ENCODE measurements around the gene TAF9.

TAF9 gene

DNA sequence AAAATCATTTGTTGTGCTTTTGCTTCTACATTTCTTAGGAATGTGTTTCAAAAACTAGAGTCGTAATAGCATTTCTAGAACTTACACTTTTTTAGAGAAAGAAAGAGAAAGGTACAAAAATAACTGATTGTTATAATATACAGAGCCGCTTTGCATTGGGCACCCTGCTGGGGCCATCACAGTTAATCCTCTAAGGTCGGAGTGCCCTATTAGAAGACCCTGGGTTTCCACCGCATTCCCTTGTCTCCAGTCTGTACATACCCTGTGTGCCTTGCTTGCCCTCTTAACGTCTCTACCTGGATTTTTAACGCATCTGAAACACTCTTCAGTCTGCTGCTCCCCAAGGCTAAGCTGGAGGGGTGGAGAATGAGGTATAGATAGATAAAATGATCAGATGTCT is 46.9 kb upstream of the TAF9 start:
- Histone ChIP-seq H3K9ac (ENCODE audit: low read depth, low read length, poor library complexity, severe bottlenecking) (no peak overlapping the region), H3K4me3 (ENCODE audit: low read length, poor library complexity, severe bottlenecking) (no peak overlapping the region), H3K4me1 (ENCODE audit: insufficient read depth, low read length, poor library complexity, severe bottlenecking) (no peaks in the 10 kb centered on the region), H3K4me2 (ENCODE audit: low read depth, low read length, poor library complexity, severe bottlenecking) (no peak overlapping the region), H3K9me2 (replicated peaks; ENCODE audit: low read depth, low read length) (no peaks in the 10 kb centered on the region), H2AFZ (ENCODE audit: low read length) (no peak overlapping the region), H3F3A (ENCODE audit: low read depth) (no peaks in the 10 kb centered on the region), H3K9me3 (ENCODE audit: insufficient read depth, low read depth, low read length) (no peaks in the 10 kb centered on the region), H3K79me2 (ENCODE audit: insufficient read depth, low read length) (no peaks in the 10 kb centered on the region), H3K27me3 (ENCODE audit: insufficient read depth, low read length, poor library complexity, severe bottlenecking) (no peaks in the 10 kb centered on the region), H4K20me1 (ENCODE audit: insufficient read depth, low read length, poor library complexity, severe bottlenecking) (no peaks in the 10 kb centered on the region), H3K36me3 (ENCODE audit: insufficient read depth, low read length) (peaks cover 26% of the 10 kb centered on the region; the same call in 1 of the 2 replicates)
- TF ChIP-seq, protein P1, sequence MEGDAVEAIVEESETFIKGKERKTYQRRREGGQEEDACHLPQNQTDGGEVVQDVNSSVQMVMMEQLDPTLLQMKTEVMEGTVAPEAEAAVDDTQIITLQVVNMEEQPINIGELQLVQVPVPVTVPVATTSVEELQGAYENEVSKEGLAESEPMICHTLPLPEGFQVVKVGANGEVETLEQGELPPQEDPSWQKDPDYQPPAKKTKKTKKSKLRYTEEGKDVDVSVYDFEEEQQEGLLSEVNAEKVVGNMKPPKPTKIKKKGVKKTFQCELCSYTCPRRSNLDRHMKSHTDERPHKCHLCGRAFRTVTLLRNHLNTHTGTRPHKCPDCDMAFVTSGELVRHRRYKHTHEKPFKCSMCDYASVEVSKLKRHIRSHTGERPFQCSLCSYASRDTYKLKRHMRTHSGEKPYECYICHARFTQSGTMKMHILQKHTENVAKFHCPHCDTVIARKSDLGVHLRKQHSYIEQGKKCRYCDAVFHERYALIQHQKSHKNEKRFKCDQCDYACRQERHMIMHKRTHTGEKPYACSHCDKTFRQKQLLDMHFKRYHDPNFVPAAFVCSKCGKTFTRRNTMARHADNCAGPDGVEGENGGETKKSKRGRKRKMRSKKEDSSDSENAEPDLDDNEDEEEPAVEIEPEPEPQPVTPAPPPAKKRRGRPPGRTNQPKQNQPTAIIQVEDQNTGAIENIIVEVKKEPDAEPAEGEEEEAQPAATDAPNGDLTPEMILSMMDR (conservative IDR thresholded peaks at IDR 0.05; ENCODE audit: low read length): no peak
- TF ChIP-seq EZH2phosphoT487 (IDR thresholded peaks at IDR 0.05; ENCODE audit: borderline replicate concordance): no peak

DNA sequence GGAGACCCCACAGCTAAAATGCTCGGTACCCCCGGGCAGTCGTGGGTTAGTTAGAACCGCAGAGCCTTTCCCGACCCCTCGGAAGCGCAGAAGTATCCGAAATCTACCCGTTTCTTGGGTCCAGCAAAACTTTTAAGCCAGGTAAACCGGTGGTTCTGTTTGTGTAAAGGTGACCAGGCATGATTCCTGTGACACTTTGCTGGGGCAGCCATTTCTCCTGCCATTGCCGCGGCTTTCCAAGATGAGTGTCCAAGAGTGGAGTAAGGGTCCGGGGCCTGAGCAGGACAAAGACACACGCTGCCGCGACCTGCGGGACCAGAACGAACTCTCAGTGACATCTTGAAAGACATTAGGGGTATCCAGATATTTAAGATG is 46.3 kb upstream of the TAF9 start:
- Histone ChIP-seq H3K4me2 (ENCODE audit: low read depth, low read length, poor library complexity, severe bottlenecking) (no peak overlapping the region), H3K36me3 (ENCODE audit: insufficient read depth, low read length) (peaks cover 27% of the 10 kb centered on the region; the same call in 1 of the 2 replicates), H3K4me3 (ENCODE audit: low read length, poor library complexity, severe bottlenecking) (no peak overlapping the region), H2AFZ (ENCODE audit: low read length) (no peak overlapping the region), H4K20me1 (ENCODE audit: insufficient read depth, low read length, poor library complexity, severe bottlenecking) (no peaks in the 10 kb centered on the region), H3K9ac (ENCODE audit: low read depth, low read length, poor library complexity, severe bottlenecking) (no peak overlapping the region), H3K4me1 (ENCODE audit: insufficient read depth, low read length, poor library complexity, severe bottlenecking) (no peaks in the 10 kb centered on the region), H3K79me2 (ENCODE audit: insufficient read depth, low read length) (no peaks in the 10 kb centered on the region), H3K9me3 (ENCODE audit: insufficient read depth, low read depth, low read length) (no peaks in the 10 kb centered on the region), H3F3A (ENCODE audit: low read depth) (no peaks in the 10 kb centered on the region), H3K9me2 (replicated peaks; ENCODE audit: low read depth, low read length) (no peaks in the 10 kb centered on the region), H3K27me3 (ENCODE audit: insufficient read depth, low read length, poor library complexity, severe bottlenecking) (no peaks in the 10 kb centered on the region)
- TF ChIP-seq, protein P1 (conservative IDR thresholded peaks at IDR 0.05; ENCODE audit: low read length): no peak
- TF ChIP-seq EZH2phosphoT487 (IDR thresholded peaks at IDR 0.05; ENCODE audit: borderline replicate concordance): no peak

DNA sequence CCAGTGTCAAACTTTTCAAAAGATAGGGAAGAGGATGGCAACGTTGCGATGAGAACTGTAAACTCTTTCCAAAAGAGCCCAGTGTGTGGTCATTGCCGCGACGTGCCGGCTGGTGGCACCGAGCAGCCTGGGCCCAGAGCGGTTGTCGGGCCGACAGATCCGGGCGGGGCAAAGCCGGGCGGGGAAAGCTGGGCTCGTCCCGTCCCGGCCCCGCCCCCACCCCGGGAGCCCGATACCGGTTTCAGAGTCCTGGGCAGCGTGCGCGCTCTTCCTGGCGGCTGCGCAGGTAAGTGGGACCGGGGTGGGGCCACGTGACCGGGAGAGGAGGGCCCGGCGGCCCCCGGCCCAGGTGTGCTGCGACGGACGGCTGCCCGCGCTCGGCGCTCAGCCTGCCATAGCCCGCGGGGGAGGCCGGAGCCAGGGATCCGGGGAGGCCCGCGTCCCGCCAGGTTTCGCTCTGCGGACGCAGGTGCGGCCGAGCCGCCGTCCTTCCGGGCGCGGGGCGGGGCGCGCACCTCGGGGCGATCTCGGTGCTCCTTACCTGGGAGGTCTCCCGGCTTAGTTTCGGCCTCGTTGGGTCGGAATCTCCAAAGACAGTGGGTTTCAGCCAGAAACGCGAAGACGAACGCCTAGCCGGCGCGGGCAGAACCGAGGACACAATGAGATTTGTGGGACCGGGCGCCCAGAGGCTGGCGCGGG is 45.7 kb upstream of the TAF9 start, which contains the start of gene MARVELD2:
MARVELD2 (plus strand) TSS at position 232 of the 699 bp plus-strand sequence. CDS start 4,270 bp downstream, outside the sequence.
- no peak within 1 kb of the TSS for H2AFZ ChIP-seq (ENCODE audit: low read length)

More for the DNA sequence above, 45.7 kb upstream of the TAF9 start, which contains the start of gene MARVELD2:
- no peaks in the 10 kb centered on the region for H3K9me3 ChIP-seq (ENCODE audit: insufficient read depth, low read depth, low read length)
- no peak within 1 kb of the TSS for H3K4me2 ChIP-seq (ENCODE audit: low read depth, low read length, poor library complexity, severe bottlenecking)
- no peaks in the 10 kb centered on the region for H4K20me1 ChIP-seq (ENCODE audit: insufficient read depth, low read length, poor library complexity, severe bottlenecking)
- no peaks in the 10 kb centered on the region for H3F3A ChIP-seq (ENCODE audit: low read depth)
- H3K4me3 ChIP-seq (ENCODE audit: low read length, poor library complexity, severe bottlenecking): no peak within 1 kb of the TSS
- H3K79me2 ChIP-seq (ENCODE audit: insufficient read depth, low read length): no peaks in the 10 kb centered on the region
- H3K4me1 ChIP-seq (ENCODE audit: insufficient read depth, low read length, poor library complexity, severe bottlenecking): no peaks in the 10 kb centered on the region
- no peak within 1 kb of the TSS for H3K9ac ChIP-seq (ENCODE audit: low read depth, low read length, poor library complexity, severe bottlenecking)
- no peaks in the 10 kb centered on the region for H3K27me3 ChIP-seq (ENCODE audit: insufficient read depth, low read length, poor library complexity, severe bottlenecking)
- TF ChIP-seq, protein P1 (conservative IDR thresholded peaks at IDR 0.05; ENCODE audit: low read length): no peak
- no peak for TF ChIP-seq EZH2phosphoT487 (IDR thresholded peaks at IDR 0.05; ENCODE audit: borderline replicate concordance)
- H3K36me3 ChIP-seq (ENCODE audit: insufficient read depth, low read length): peaks cover 32% of the 10 kb centered on the region; the same call in 1 of the 2 replicates
- no peaks in the 10 kb centered on the region for H3K9me2 ChIP-seq (replicated peaks; ENCODE audit: low read depth, low read length)

Measured in Loucy (cell line).